Measurements from ENCODE around the gene CNTRL. TPM values are rescaled to one million over a fixed set of nuclear protein-coding genes. Genes with fewer than 3 reads are reported as not detected.
A peak's percentile ranks its signal among the peaks of the same experiment; 100 is the strongest.

The CNTRL gene
- polyA plus RNA-seq, 1 experiment = 3.6 TPM

DNA sequence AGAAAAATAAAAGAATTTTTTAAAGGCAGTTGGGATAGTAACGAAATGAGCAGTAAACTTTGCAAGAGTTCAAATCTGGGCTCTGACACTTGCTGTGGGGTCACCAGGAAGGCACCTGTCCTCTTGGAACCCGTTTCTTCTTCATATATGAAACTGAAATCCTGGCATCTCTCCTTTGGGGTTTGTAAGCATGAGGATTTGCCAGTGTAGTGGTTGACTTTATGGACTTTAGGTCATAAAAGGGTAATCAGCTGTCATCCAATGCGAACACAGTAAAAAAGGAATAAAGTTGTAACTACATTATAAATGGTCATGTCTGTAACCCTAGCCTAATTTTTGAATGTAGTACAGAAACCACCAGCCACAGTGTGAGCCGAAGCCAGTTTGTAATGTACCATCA is 125.6 kb downstream of the CNTRL start:
- H3K4me3 ChIP-seq (ENCODE audit: low read depth, low read length) = peak overlapping the region; percentile 98
- no peaks in the 10 kb centered on the region for H3K27me3 ChIP-seq (ENCODE audit: control insufficient read depth, insufficient read depth, low read length)
- ChIA-PET CTCF (interaction anchor here (2.0 kb wide), 1 partner anchor 199 kb away, joined by 6 read pairs; no protein-coding TSS in a partner anchor), POLR2A (no interaction called here)
- TF ChIP-seq, protein P1, sequence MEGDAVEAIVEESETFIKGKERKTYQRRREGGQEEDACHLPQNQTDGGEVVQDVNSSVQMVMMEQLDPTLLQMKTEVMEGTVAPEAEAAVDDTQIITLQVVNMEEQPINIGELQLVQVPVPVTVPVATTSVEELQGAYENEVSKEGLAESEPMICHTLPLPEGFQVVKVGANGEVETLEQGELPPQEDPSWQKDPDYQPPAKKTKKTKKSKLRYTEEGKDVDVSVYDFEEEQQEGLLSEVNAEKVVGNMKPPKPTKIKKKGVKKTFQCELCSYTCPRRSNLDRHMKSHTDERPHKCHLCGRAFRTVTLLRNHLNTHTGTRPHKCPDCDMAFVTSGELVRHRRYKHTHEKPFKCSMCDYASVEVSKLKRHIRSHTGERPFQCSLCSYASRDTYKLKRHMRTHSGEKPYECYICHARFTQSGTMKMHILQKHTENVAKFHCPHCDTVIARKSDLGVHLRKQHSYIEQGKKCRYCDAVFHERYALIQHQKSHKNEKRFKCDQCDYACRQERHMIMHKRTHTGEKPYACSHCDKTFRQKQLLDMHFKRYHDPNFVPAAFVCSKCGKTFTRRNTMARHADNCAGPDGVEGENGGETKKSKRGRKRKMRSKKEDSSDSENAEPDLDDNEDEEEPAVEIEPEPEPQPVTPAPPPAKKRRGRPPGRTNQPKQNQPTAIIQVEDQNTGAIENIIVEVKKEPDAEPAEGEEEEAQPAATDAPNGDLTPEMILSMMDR (IDR thresholded peaks at IDR 0.05; ENCODE audit: insufficient read depth, low read depth, low read length) = no peak
- DNase-seq (ENCODE audit: low read depth) = no peak
- H3K36me3 ChIP-seq (ENCODE audit: control insufficient read depth, insufficient read depth, low read length) = no peaks in the 10 kb centered on the region

DNA sequence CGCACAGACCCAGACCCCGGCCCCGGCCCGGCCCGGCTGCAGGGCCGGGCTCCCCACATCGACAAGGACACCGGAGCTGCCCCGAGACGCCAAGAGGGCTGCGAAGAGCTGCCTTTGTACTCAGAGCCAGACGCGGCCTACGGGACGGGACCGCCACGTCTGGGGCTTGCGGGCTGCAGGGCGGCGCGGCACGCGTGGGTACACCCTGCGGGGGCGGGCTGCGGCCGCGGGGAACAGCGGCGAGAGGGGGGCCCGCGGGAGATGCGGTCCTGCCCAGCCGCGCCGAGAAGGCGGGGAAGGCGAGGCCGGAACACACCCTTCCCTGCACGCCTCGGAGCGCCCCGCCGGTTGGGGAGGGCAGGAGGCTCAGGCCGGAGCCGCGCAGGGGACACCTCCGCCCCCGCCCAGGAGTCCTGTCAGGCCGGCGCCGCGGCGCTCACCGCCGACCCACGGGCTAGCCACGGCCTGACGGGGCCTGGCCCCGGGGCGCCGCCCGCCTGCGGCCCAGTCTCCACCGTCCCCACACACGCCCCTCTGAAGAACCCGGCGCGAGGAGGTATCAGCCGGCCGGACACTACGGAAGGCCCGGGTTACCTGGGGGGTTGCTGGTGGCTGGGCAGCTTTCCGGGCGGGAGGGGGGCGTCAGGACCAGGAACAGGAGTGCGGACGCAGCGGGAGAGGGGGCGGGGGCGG is 126.4 kb downstream of the CNTRL start:
- TF ChIP-seq, protein P1 (IDR thresholded peaks at IDR 0.05; ENCODE audit: insufficient read depth, low read depth, low read length) = no peak
- H3K27me3 ChIP-seq (ENCODE audit: control insufficient read depth, insufficient read depth, low read length) = no peaks in the 10 kb centered on the region
- DNase-seq (ENCODE audit: low read depth) = no peak
- H3K36me3 ChIP-seq (ENCODE audit: control insufficient read depth, insufficient read depth, low read length) = no peaks in the 10 kb centered on the region
- ChIA-PET POLR2A (interaction anchor here (0.6 to 1.0 kb wide), 3 partner anchors 10 to 320 kb away, joined by 3 to 5 read pairs (median 5); no protein-coding TSS in a partner anchor), CTCF (interaction anchor here (0.6 to 2.0 kb wide), 6 partner anchors 9 to 198 kb away, joined by 3 to 10 read pairs (median 6); no protein-coding TSS in a partner anchor)
- H3K4me3 ChIP-seq (ENCODE audit: low read depth, low read length) = peak overlapping the region; percentile 98

DNA sequence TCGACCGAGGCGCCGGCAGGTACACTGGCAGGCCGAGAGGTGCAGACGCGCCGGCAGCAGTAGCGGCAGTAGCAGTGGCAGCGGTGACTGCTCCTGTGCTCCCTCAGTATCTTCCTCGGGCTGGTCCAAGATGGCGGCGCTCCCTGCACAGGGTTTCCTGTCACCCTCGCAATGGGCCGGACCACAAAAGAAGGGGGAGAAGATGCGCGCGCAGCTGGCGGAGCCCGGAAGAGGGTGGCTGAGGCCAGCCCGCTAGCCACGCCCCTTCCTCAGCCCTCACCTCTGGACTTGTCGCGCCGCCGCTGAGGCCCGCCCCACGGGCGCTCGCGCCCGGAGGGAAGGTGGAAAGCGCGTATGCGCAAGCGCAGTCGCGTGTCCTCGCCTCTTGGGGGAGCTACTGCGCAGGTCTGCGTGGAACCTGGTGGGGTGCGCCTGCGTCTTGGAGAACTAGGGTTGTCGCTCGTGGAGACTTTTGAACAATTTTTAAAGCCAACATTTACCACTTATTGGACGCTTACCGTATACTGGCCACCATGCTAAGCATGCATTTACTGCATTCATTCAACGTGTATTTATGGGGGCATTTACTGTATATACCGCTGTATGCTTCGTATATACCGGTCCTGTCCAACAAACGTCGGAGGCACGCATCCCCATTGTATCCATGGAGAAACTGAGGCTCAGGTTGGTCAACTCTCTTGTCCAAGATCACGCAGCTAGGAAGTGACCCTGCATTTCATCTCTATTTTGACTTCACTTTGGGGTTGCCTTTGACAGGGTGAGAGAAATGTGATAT is 127.2 kb downstream of the CNTRL start, which contains the start of gene RAB14:
Gene RAB14, minus strand, starts transcription at position 132 of the 796 bp plus-strand sequence. CDS start 8,457 bp downstream, outside the sequence.
- POLR2A ChIA-PET = interaction anchor here (0.6 to 1.0 kb wide), 3 partner anchors 10 to 189 kb away, joined by 3 to 16 read pairs (median 5); no protein-coding TSS in a partner anchor
- CTCF ChIA-PET = interaction anchor here (0.6 to 2.0 kb wide), 6 partner anchors 9 to 197 kb away, joined by 3 to 10 read pairs (median 6); no protein-coding TSS in a partner anchor
- Histone ChIP-seq H3K27me3 (ENCODE audit: control insufficient read depth, insufficient read depth, low read length) (no peaks in the 10 kb centered on the region), H3K4me3 (ENCODE audit: low read depth, low read length) (peak within 1 kb of the TSS; percentile 98), H3K36me3 (ENCODE audit: control insufficient read depth, insufficient read depth, low read length) (no peaks in the 10 kb centered on the region)
- TF ChIP-seq, protein P1 (IDR thresholded peaks at IDR 0.05; ENCODE audit: insufficient read depth, low read depth, low read length) = peak; percentile 74
- DNase-seq (ENCODE audit: low read depth) = peak; percentile 89

DNA sequence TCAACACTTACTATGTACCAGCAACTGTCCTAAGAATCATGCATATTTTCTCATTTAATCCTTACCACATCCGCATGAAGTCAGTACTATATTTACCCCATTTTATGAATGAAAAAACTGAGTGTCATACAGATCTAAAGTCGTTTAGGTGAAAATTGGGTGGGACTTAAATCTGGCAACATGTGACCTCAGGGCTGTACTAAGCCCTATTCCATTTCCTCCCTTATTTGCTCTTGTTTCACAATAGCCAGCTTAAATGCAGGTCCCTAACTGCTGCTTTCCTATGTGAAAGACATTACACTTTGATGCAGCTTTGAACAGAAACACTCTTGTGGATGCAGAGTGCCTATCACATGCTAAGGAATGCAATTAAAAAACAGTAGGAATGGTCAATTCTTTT is 129.4 kb downstream of the CNTRL start:
- ChIA-PET CTCF (interaction anchor here (0.9 kb wide), 1 partner anchor 9 kb away, joined by 5 read pairs; no protein-coding TSS in a partner anchor), POLR2A (no interaction called here)
- Histone ChIP-seq H3K27me3 (ENCODE audit: control insufficient read depth, insufficient read depth, low read length) (no peaks in the 10 kb centered on the region), H3K36me3 (ENCODE audit: control insufficient read depth, insufficient read depth, low read length) (no peaks in the 10 kb centered on the region), H3K4me3 (ENCODE audit: low read depth, low read length) (no peak overlapping the region)
- TF ChIP-seq, protein P1 (IDR thresholded peaks at IDR 0.05; ENCODE audit: insufficient read depth, low read depth, low read length) = no peak
- DNase-seq (ENCODE audit: low read depth) = no peak

DNA sequence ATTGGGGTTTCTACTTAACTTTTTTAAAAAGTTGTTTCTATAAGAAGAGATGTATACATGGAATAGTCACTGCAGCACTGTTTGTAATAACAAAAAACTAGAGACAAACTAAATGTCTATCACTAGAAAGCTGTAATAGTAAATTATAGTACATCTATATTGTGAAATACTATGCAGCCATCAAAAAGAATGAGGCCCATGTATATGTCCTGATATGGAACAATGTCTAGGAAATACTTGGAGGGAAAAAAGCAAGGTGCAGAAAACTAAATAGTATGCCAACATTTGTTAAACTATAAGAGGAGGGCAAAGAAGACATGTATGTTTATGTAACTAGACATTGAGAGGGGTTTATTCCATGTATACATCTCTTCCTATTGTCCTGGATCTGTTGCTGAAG is 129.9 kb downstream of the CNTRL start:
- no peak for DNase-seq (ENCODE audit: low read depth)
- ChIA-PET POLR2A (no interaction called here), CTCF (interaction anchor here (1.0 kb wide), 1 partner anchor 8 kb away, joined by 6 read pairs; no protein-coding TSS in a partner anchor)
- Histone ChIP-seq H3K27me3 (ENCODE audit: control insufficient read depth, insufficient read depth, low read length) (no peaks in the 10 kb centered on the region), H3K4me3 (ENCODE audit: low read depth, low read length) (no peak overlapping the region), H3K36me3 (ENCODE audit: control insufficient read depth, insufficient read depth, low read length) (no peaks in the 10 kb centered on the region)
- TF ChIP-seq, protein P1 (IDR thresholded peaks at IDR 0.05; ENCODE audit: insufficient read depth, low read depth, low read length) = no peak

All from BJ (cell line).